Lung (tissue), 12 donors: ENCODE results near the gene RNGTT. TPM values are rescaled to one million over a fixed set of nuclear protein-coding genes. Genes with fewer than 3 reads are reported as not detected.

ENCODE experiments used
- ATAC-seq: fragments of 200-7000 bp; cut with Tn5 transposase; one replicate; pipeline ENCODE4 v1.9.1; 2020; ENCODE audit warnings: moderate number of reproducible peaks; ENCODE audit not compliant: insufficient read depth, low FRiP score
- DNase-seq, 3 donors: peaks; one replicate each; pipeline ENCODE4 v3.0.0-alpha.2; 2013 to 2017
- H3K27ac ChIP-seq, 2 donors: one replicate each; pipeline ENCODE4 v1.5.1; 2013; ENCODE audit warnings: mild to moderate bottlenecking in 2 of 2, moderate library complexity in 2 of 2, control low read depth in 1 of 2, inconsistent platforms in 1 of 2, low read depth in 1 of 2, low read length in 1 of 2
- H3K27me3 ChIP-seq, 3 donors: one replicate each; pipeline ENCODE4 v1.5.1; 2013; ENCODE audit warnings: low read length in 2 of 3; ENCODE audit not compliant: control insufficient read depth in 3 of 3, insufficient read depth in 3 of 3
- H3K36me3 ChIP-seq, 4 donors: one replicate each; pipeline ENCODE4 v1.5.1; 2013; ENCODE audit warnings: low read length in 4 of 4, mild to moderate bottlenecking in 1 of 4, moderate library complexity in 1 of 4; ENCODE audit not compliant: control insufficient read depth in 4 of 4, insufficient read depth in 4 of 4
- H3K4me1 ChIP-seq, 5 donors: one replicate each; pipeline ENCODE4 v1.5.1; 2013; ENCODE audit warnings: low read length in 5 of 5, mild to moderate bottlenecking in 2 of 5, moderate library complexity in 1 of 5; ENCODE audit not compliant: control insufficient read depth in 5 of 5, insufficient read depth in 5 of 5
- H3K4me3 ChIP-seq: one replicate; pipeline ENCODE4 v1.5.1; 2013; ENCODE audit warnings: mild to moderate bottlenecking, control low read depth, moderate library complexity
- H3K9ac ChIP-seq, 2 donors: one replicate each; pipeline ENCODE4 v1.5.1; 2013; ENCODE audit warnings: low read length in 2 of 2, control low read depth in 1 of 2; ENCODE audit not compliant: insufficient read depth in 1 of 2
- H3K9me3 ChIP-seq, 4 donors: one replicate each; pipeline ENCODE4 v1.5.1; 2013; ENCODE audit warnings: low read length in 3 of 4, mild to moderate bottlenecking in 1 of 4, moderate library complexity in 1 of 4; ENCODE audit not compliant: control insufficient read depth in 4 of 4, insufficient read depth in 3 of 4
- WGBS, 2 donors: extraction: QIAGEN DNeasy Blood & Tissue Kit; methylation state at CpG; one replicate each; pipeline ENCODE4 v1.1.7; 2013; 5-methylcytosine and 5-hydroxymethylcytosine counted together
- polyA plus RNA-seq, 2 donors: library from polyadenylated mRNA; stranded (reverse); fragments of 200-250 nt; gene quantifications; one replicate each; pipeline ENCODE4 v1.2.1, GENCODE V29; 2013
- total RNA-seq, 2 donors: library from RNA; depleted of rRNA in 1 of 2; stranded (reverse); fragments of >200 nt in 1 of 2; gene quantifications; one replicate each; pipeline ENCODE4 v1.2.1, GENCODE V29; 2014 to 2021
- TF ChIP-seq, protein P1 (sequence below): IDR thresholded peaks from 2 replicates; pipeline ENCODE4 v1.5.1; 2012; ENCODE audit warnings: mild to moderate bottlenecking; ENCODE audit errors: control extremely low read depth, extremely low read depth
- donor health status: control.
- donor health status: control.
- donor health status: Bipolar disorder and iron deficiency.
- donor health status: healthy.
- donor health status: DM: yes; HTN: yes; CAD: no.

Gene RNGTT
- total and polyA plus RNA-seq, 4 donors, result 3.0 to 25.0 (median 9.2) TPM

DNA sequence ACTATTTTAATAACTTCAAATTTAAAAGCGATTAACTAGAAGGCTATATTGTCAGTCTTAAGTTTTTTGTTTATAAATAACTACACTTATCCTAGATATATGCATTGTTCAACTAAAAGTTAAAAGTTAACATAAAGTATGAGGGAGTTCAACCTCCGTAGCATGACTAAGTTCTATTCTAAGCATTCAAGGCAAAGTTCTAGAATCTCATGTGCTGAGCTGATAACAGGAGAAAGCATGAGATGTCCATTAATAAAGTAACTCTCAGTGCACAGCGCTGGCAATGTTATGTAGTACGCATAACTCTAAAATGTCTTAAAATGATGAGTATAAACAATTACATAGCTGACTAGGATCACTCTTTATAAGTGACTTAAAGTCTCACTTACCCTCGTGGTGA lies 264.8 kb downstream of the RNGTT start:
- Histone ChIP-seq H3K4me1 (no peaks in the 10 kb centered on the region), H3K9me3 (peaks cover 0 to 2% (median 0%) of the 10 kb centered on the region in 4 donors), H3K9ac (no peak overlapping the region), H3K27me3 (no peaks in the 10 kb centered on the region), H3K36me3 (peaks cover 0 to 1% (median 0%) of the 10 kb centered on the region in 4 donors), H3K27ac (no peak overlapping the region), H3K4me3 (no peak overlapping the region)
- ATAC-seq (no peak), DNase-seq (no peak)
- WGBS, 2 donors, result 93 to 97% methylated on average over 5 of the region's 5 CpGs
- TF ChIP-seq, protein P1, sequence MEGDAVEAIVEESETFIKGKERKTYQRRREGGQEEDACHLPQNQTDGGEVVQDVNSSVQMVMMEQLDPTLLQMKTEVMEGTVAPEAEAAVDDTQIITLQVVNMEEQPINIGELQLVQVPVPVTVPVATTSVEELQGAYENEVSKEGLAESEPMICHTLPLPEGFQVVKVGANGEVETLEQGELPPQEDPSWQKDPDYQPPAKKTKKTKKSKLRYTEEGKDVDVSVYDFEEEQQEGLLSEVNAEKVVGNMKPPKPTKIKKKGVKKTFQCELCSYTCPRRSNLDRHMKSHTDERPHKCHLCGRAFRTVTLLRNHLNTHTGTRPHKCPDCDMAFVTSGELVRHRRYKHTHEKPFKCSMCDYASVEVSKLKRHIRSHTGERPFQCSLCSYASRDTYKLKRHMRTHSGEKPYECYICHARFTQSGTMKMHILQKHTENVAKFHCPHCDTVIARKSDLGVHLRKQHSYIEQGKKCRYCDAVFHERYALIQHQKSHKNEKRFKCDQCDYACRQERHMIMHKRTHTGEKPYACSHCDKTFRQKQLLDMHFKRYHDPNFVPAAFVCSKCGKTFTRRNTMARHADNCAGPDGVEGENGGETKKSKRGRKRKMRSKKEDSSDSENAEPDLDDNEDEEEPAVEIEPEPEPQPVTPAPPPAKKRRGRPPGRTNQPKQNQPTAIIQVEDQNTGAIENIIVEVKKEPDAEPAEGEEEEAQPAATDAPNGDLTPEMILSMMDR, result no peak

DNA sequence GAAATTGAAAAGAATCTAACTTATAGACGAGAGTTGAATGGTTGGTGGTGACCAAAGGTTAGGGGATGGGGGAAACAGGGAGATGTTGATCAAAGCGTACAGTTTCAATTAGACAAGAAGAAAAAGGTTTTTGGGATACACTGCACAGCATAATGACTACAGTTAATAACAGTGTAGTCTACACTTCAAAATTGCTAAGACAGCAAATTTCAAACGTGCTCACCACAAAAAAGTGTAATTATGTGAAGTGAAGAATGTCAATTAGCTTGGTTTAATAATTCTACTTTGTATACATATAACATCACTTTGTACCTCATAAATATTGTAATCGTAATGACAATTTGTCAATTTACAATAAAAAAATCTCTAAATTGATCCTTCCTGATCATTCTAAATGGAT lies 267.5 kb downstream of the RNGTT start:
- Histone ChIP-seq H3K9me3 (peaks cover 0 to 2% (median 0%) of the 10 kb centered on the region in 4 donors), H3K9ac (no peak overlapping the region), H3K27me3 (no peaks in the 10 kb centered on the region), H3K4me1 (no peaks in the 10 kb centered on the region), H3K36me3 (peaks cover 0 to 2% (median under 1%) of the 10 kb centered on the region in 4 donors), H3K27ac (no peak overlapping the region), H3K4me3 (no peak overlapping the region)
- WGBS, 2 donors, result 90 to 98% methylated on average over 4 of the region's 4 CpGs
- no peak for ATAC-seq
- TF ChIP-seq, protein P1, result no peak
- DNase-seq, result no peak

DNA sequence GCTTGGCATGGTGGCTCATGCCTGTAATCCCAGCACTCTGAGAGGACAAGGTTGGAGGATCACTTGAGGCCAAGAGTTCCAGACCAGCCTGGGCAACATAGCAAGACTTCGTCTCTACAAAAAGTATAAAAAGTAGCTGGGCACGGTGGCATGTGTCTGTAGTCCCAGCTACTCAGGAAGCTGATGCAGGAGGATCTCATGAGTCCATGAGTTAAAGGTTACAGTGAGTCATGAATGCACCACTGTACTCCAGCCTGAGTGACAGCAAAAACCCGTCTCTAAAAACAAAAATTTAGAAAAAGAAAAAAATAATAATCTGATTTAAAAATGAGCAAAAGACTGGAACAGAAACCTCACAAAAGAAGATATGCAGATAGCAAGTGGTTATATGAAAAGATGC lies 279.7 kb downstream of the RNGTT start:
- H3K4me1 ChIP-seq, result no peaks in the 10 kb centered on the region
- no peaks in the 10 kb centered on the region for H3K27me3 ChIP-seq
- ATAC-seq, result no peak
- WGBS, 2 donors, result 89 to 92% methylated on average over 3 of the region's 3 CpGs
- peaks cover 0 to 5% (median under 1%) of the 10 kb centered on the region in 4 donors for H3K36me3 ChIP-seq
- H3K27ac ChIP-seq, result no peak overlapping the region
- TF ChIP-seq, protein P1, result no peak
- H3K4me3 ChIP-seq, result no peak overlapping the region
- no peak for DNase-seq
- H3K9ac ChIP-seq, result no peak overlapping the region
- H3K9me3 ChIP-seq, result no peaks in the 10 kb centered on the region

DNA sequence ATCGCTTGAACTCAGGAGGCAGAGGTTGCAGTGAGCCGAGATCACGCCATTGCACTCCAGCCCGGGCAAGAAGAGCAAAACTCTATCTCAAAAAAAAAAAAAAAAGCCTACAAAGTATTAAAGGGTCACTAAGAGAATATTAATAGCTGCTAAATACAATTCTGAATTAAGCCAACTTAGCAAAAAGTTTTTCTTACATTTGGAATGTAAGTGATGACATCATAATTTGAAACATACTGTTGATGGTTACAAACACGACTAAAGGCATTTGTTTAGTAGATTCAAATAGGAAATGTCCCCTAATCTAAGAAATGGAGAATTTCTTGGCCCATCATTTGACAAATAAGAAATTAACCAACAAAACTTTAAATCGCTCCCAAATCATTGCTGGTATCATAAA lies 282.8 kb downstream of the RNGTT start:
- Histone ChIP-seq H3K27me3 (no peaks in the 10 kb centered on the region), H3K27ac (no peak overlapping the region), H3K9ac (no peak overlapping the region), H3K4me3 (no peak overlapping the region), H3K4me1 (no peaks in the 10 kb centered on the region), H3K36me3 (peaks cover 0 to 6% (median 0%) of the 10 kb centered on the region in 4 donors), H3K9me3 (no peaks in the 10 kb centered on the region)
- TF ChIP-seq, protein P1, result no peak
- WGBS, 2 donors, result 95 to 97% methylated on average over 6 of the region's 6 CpGs
- ATAC-seq, result no peak
- no peak for DNase-seq
